ENCODE data around the gene HOXC9.

HOXC9 gene

DNA sequence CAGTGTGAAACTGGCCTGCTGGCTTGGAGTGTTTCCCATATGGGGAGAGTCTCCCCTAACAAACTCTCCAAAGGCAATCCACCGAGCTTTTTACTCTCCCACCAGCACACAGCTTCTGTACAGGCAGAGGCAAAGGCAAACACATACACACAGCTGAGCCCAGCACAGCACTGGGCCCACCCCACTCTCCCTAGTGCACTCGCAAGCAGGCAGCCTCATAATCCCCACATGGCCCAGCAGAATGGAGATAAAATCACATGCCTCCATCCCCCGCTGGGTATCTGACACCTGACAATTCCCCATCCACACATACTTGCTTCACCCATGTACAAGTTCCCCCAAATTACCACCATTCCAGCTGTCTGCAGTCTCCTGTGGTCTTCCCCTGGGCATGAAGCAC, 41.8 kb upstream of the HOXC9 start:
- H3K36me3 ChIP-seq (ENCODE audit: insufficient read depth, low read length): no peaks in the 10 kb centered on the region
- no peak overlapping the region for H3K27ac ChIP-seq (ENCODE audit: low read depth, low read length, poor library complexity, severe bottlenecking)
- H3K27me3 ChIP-seq (ENCODE audit: insufficient read depth, low read length): no peaks in the 10 kb centered on the region; the same call in 1 of the 2 replicates
- no peaks in the 10 kb centered on the region for H3K4me1 ChIP-seq (ENCODE audit: insufficient read depth, low read length, severe bottlenecking)
- TF ChIP-seq, protein P1, sequence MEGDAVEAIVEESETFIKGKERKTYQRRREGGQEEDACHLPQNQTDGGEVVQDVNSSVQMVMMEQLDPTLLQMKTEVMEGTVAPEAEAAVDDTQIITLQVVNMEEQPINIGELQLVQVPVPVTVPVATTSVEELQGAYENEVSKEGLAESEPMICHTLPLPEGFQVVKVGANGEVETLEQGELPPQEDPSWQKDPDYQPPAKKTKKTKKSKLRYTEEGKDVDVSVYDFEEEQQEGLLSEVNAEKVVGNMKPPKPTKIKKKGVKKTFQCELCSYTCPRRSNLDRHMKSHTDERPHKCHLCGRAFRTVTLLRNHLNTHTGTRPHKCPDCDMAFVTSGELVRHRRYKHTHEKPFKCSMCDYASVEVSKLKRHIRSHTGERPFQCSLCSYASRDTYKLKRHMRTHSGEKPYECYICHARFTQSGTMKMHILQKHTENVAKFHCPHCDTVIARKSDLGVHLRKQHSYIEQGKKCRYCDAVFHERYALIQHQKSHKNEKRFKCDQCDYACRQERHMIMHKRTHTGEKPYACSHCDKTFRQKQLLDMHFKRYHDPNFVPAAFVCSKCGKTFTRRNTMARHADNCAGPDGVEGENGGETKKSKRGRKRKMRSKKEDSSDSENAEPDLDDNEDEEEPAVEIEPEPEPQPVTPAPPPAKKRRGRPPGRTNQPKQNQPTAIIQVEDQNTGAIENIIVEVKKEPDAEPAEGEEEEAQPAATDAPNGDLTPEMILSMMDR (IDR thresholded peaks at IDR 0.05; ENCODE audit: low read length): no peak
- TF ChIP-seq EZH2 (IDR thresholded peaks at IDR 0.05; ENCODE audit: borderline replicate concordance, low read length): no peak
- no peak overlapping the region for H2AFZ ChIP-seq (ENCODE audit: low read length)
- H4K20me1 ChIP-seq (ENCODE audit: insufficient read depth, low read length): no peaks in the 10 kb centered on the region
- no peaks in the 10 kb centered on the region for H3F3A ChIP-seq (ENCODE audit: insufficient read depth, low read length)
- H3K4me2 ChIP-seq (ENCODE audit: low read length): no peak overlapping the region
- no peaks in the 10 kb centered on the region for H3K79me2 ChIP-seq (ENCODE audit: insufficient read depth, low read length)
- no peaks in the 10 kb centered on the region for H3K9me3 ChIP-seq (ENCODE audit: low read length)
- H3K9me2 ChIP-seq (ENCODE audit: low read depth, low read length): no peaks in the 10 kb centered on the region
- no peak overlapping the region for H3K9ac ChIP-seq (ENCODE audit: low read length)
- H3K4me3 ChIP-seq (ENCODE audit: low read depth, low read length, poor library complexity, severe bottlenecking): no peak overlapping the region

DNA sequence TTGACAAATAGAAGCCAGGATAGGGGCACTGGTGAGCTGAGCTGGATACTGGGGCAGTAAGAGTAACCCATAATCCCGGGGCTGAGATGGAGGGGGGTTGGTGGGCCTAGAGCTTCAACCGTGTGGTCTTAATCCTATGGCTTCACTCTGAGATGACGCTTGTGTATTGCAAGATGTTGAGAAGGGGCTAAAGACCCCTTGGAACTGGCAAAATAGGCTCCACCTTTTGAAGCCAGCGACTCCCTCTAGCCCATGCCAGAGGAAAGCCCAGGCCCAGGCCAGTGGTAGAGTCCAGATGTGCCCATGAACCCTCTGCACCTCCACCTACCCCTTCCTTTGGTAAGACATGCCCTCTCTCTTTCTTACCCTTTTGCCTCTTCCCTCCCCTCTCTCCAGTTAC, 40.6 kb upstream of the HOXC9 start:
- Histone ChIP-seq H3K79me2 (ENCODE audit: insufficient read depth, low read length) (no peaks in the 10 kb centered on the region), H3K9me2 (ENCODE audit: low read depth, low read length) (no peaks in the 10 kb centered on the region), H2AFZ (ENCODE audit: low read length) (no peak overlapping the region), H3K36me3 (ENCODE audit: insufficient read depth, low read length) (no peaks in the 10 kb centered on the region), H3K9ac (ENCODE audit: low read length) (no peak overlapping the region), H3K27me3 (ENCODE audit: insufficient read depth, low read length) (no peaks in the 10 kb centered on the region; the same call in 1 of the 2 replicates), H3F3A (ENCODE audit: insufficient read depth, low read length) (no peaks in the 10 kb centered on the region), H4K20me1 (ENCODE audit: insufficient read depth, low read length) (no peaks in the 10 kb centered on the region), H3K27ac (ENCODE audit: low read depth, low read length, poor library complexity, severe bottlenecking) (no peak overlapping the region), H3K4me3 (ENCODE audit: low read depth, low read length, poor library complexity, severe bottlenecking) (no peak overlapping the region), H3K4me2 (ENCODE audit: low read length) (no peak overlapping the region), H3K9me3 (ENCODE audit: low read length) (no peaks in the 10 kb centered on the region), H3K4me1 (ENCODE audit: insufficient read depth, low read length, severe bottlenecking) (no peaks in the 10 kb centered on the region)
- no peak for TF ChIP-seq EZH2 (IDR thresholded peaks at IDR 0.05; ENCODE audit: borderline replicate concordance, low read length)

DNA sequence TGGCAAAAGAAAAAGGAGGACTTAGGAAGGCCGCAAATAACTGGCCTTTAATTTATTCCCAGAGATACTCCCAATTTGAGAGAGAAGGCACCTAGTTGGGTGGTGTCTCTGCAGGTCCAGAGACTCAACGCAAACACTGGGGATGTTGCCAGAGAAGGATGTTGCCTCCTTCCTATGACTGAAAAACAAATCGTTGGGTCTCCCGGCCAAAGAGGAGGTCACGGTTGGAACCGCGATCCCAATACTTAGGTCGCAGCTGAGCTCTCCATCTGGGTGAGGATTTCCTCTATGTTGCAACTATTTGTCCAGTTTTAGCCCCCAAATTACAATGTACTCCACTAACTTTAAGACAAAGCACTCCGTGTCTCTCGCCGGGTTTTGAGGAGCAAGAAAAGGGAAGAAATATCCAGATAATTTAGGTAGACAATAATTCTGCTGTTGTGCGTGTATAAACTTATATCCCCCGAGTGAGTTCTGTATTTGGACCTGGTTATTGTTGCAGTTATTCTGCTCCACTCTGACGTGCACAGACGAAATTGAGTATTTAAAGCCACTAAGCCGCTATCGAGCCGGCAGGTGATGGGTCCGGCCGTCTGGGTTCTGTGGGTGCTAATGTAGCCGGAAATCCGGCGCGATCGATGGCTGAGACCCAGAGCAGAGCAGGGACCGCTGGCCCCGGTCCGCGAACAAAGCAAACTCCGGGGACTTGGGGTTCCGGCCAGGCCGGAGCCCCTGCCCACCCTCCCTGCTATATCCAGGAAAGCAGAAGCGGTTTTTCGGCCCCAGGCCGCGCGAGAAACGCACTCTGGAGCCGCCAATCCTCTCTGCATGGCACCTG, 39.6 kb upstream of the HOXC9 start:
- Histone ChIP-seq H3K27ac (ENCODE audit: low read depth, low read length, poor library complexity, severe bottlenecking) (no peak overlapping the region), H4K20me1 (ENCODE audit: insufficient read depth, low read length) (no peaks in the 10 kb centered on the region), H3K9ac (ENCODE audit: low read length) (no peak overlapping the region), H3K4me2 (ENCODE audit: low read length) (no peak overlapping the region), H3K36me3 (ENCODE audit: insufficient read depth, low read length) (no peaks in the 10 kb centered on the region), H3K9me3 (ENCODE audit: low read length) (no peaks in the 10 kb centered on the region), H3K4me3 (ENCODE audit: low read depth, low read length, poor library complexity, severe bottlenecking) (no peak overlapping the region), H3F3A (ENCODE audit: insufficient read depth, low read length) (no peaks in the 10 kb centered on the region), H3K27me3 (ENCODE audit: insufficient read depth, low read length) (no peaks in the 10 kb centered on the region; the same call in 1 of the 2 replicates), H2AFZ (ENCODE audit: low read length) (no peak overlapping the region), H3K4me1 (ENCODE audit: insufficient read depth, low read length, severe bottlenecking) (no peaks in the 10 kb centered on the region), H3K79me2 (ENCODE audit: insufficient read depth, low read length) (no peaks in the 10 kb centered on the region), H3K9me2 (ENCODE audit: low read depth, low read length) (no peaks in the 10 kb centered on the region)
- TF ChIP-seq, protein P1 (IDR thresholded peaks at IDR 0.05; ENCODE audit: low read length): no peak
- TF ChIP-seq EZH2 (IDR thresholded peaks at IDR 0.05; ENCODE audit: borderline replicate concordance, low read length): no peak

Measured in OCI-LY1 (cell line).